ENCODE results near the gene KCNJ9.

The KCNJ9 gene

GRCh38 chr1:160087118-160087662 is 5.9 kb downstream of the KCNJ9 start:
- DNase-seq (ENCODE audit: low read depth) = no peak
- TF ChIP-seq CTCF (IDR thresholded peaks at IDR 0.05; ENCODE audit: low read length, missing control alignments) = no peak
- no peak overlapping the region for H3K4me3 ChIP-seq (replicated peaks; ENCODE audit: low read depth, low read length)

GRCh38 chr1:160089883-160090282 is 8.5 kb downstream of the KCNJ9 start:
- DNase-seq (ENCODE audit: low read depth) = no peak
- no peak for TF ChIP-seq CTCF (IDR thresholded peaks at IDR 0.05; ENCODE audit: low read length, missing control alignments)
- no peak overlapping the region for H3K4me3 ChIP-seq (replicated peaks; ENCODE audit: low read depth, low read length)

- no peak overlapping the region for H3K4me3 ChIP-seq (replicated peaks; ENCODE audit: low read depth, low read length)
- no peak for DNase-seq (ENCODE audit: low read depth)
- no peak for TF ChIP-seq CTCF (IDR thresholded peaks at IDR 0.05; ENCODE audit: low read length, missing control alignments)
Observed at GRCh38 chr1:160090760-160091159, 9.4 kb downstream of the KCNJ9 start.

- no peak for TF ChIP-seq CTCF (IDR thresholded peaks at IDR 0.05; ENCODE audit: low read length, missing control alignments)
- DNase-seq (ENCODE audit: low read depth) = no peak
- no peak overlapping the region for H3K4me3 ChIP-seq (replicated peaks; ENCODE audit: low read depth, low read length)
Observed at GRCh38 chr1:160091666-160092223, 10.4 kb downstream of the KCNJ9 start.

- DNase-seq (ENCODE audit: low read depth) = no peak
- TF ChIP-seq CTCF (IDR thresholded peaks at IDR 0.05; ENCODE audit: low read length, missing control alignments) = no peak
- H3K4me3 ChIP-seq (replicated peaks; ENCODE audit: low read depth, low read length) = no peak overlapping the region
Observed at GRCh38 chr1:160092366-160093068, 11.2 kb downstream of the KCNJ9 start.

- H3K4me3 ChIP-seq (replicated peaks; ENCODE audit: low read depth, low read length) = no peak overlapping the region
- no peak for TF ChIP-seq CTCF (IDR thresholded peaks at IDR 0.05; ENCODE audit: low read length, missing control alignments)
- no peak for DNase-seq (ENCODE audit: low read depth)
Observed at GRCh38 chr1:160093069-160093395, 11.7 kb downstream of the KCNJ9 start.

All from fibroblast of pulmonary artery (primary cell).